HPDE6-E6E7 (cell line): ENCODE measurements around the gene IGDCC3.

ENCODE experiments used
- DNase-seq: peaks from one replicate; pipeline ENCODE4 v3.0.0; 2011; ENCODE audit warnings: missing footprints; ENCODE audit errors: extremely low spot score

IGDCC3 gene

DNA sequence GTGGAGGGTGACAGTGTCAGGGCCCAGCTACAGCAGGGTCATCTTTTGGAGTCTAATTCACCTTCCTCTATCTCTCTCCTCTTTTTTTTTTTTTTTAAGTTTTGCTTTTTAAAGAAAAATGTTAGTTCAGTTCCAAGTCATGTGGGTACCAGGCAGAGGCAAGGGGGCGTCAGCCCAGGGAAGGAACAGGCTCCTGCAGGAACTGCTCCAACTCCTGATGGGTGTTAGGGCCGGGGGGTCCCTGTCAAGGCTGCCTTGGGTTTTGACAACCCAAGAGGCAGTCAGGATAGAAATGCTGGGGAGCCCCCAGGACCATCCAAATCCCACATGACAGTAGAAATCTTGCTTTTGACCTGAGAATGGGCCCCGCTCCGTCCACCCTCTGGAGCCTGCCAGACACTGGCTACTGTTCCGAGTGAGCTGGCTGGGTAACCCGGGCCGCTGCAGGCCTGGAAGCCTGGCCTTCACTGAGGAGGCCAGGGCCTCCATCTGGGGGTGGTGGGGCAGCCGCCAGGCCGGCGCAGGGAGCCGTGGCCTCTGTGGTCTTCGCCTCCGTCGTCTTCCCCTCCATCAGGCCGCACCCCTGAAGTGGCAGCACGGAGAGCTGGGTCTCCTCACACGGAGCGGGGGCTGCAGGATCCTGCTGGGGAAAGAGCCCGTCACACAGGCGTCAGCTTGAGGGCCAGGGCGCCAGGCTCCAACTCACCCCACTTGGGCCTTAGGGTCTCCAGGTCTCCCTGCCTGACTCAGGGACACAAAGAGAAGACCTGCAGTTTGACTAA, 49.1 kb downstream of the IGDCC3 start:
- no peak for DNase-seq

DNA sequence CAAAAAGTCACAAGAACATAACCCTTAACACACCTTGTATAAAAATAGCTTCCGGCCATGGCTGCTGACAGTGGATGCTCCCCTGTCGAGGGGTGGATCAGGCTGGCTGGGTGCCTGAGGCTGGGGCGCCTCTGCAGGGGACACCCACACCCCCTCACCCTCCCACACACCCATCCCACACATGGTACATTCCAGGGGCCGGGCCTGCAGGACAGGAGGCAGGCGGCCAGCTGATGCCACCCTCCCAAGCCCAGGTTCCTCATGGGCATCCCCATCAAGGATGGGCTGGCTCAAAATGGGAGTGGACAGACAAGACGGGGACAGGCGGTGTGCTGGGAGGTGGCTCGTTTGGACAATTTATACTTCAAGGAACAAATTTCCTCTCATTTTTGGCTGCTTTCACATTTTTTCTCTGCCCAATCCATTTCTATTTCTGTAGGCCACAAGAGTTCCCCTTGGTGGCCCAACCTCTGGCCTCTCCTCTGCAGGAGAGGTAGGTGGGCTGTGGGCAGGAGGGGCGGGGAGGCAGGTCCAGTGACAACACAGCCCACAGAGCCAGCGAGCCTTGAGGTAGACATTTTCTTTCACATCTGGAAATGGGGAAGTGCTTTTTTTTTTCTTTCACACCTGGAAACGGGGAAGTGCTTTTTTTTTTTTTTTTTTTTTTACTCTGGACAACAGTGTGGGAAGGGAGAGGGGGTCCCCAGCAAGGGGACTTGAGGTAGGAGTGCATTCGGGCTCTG, 50.0 kb downstream of the IGDCC3 start:
- no peak for DNase-seq

DNA sequence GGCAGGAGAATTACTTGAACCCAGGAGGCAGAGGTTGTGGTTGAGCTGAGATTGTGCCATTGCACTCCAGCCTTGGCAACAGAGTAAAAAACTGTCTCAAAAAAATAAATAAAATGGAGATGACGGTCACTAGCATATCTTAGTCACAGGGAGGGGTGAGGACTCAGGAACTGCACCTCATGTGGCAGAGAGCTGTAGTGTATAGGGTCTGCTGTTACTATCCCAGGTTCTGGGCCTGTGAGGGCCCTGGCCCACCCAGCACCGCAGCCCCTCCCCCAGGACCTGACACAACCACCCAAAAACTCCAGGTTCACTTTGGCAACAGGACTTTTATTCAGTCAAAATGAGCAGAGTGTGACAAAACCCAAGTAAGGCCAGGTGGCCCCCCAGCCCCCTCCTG, 51.0 kb downstream of the IGDCC3 start:
- DNase-seq = no peak

DNA sequence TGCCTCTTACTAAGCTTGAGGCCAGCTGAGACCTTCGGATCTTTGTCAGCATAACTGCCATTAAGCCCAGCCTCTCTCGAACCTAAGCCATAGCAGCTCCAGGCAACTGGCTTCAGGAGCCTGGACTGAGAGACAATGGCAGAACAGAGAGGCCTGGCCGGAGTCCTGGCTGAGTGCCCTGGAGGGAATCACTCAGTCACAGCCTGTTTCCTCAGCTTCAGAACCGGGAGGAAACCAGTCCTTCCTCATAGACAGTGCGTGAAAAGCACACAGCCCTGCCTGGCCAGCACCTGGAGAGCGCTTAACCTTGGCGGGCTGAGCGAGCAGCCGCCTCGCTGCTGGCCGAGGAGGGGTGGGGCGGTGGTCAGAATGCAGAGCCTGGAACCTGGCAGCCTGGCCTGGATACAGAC, 51.7 kb downstream of the IGDCC3 start:
- DNase-seq = no peak

DNA sequence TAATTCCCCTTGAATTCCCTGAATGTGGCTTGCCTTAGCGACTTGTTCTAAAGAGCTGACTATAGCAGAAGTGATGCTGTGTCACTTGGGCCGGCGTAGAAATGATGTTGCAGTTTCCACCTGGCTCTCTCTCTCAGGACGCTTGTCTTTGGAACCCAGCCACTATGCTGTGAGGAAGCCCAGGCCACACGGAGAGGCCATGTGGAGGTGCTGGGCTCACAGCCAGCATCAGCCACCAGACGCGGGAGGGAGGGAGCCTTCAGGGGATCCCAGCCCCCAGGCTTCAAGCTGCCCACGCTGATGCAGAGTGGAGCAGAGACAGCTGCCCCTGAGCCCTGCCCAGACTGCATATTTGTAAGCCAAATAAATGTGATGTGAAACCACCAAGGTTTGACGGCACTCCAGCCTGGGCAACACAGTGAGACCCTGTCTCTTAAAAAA, 54.7 kb downstream of the IGDCC3 start:
- no peak for DNase-seq

DNA sequence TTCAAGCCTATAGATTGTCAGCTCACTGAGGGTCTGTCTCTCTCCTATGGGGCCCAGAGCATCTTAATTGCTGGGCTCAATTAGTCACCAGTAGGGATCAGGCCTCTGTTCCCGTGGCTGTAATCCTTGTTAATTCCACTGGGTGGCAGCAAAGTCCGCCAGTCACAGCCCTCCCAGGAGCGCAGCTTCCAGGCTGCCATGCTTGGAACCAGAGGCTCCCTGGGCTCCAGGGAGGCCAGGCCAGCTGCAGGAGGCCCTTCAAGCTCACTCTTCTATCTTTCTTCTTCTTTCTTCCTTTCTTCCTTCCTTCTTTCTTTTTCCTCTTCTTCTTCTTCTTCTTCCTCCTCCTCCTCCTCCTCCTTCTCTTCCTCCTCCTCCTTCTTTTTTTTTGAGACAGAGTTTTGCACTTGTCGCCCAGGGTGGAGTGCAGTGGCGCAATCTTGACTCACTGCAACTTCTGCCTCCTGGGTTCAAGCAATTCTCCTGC, 58.9 kb downstream of the IGDCC3 start:
- DNase-seq = peak; percentile 86

DNA sequence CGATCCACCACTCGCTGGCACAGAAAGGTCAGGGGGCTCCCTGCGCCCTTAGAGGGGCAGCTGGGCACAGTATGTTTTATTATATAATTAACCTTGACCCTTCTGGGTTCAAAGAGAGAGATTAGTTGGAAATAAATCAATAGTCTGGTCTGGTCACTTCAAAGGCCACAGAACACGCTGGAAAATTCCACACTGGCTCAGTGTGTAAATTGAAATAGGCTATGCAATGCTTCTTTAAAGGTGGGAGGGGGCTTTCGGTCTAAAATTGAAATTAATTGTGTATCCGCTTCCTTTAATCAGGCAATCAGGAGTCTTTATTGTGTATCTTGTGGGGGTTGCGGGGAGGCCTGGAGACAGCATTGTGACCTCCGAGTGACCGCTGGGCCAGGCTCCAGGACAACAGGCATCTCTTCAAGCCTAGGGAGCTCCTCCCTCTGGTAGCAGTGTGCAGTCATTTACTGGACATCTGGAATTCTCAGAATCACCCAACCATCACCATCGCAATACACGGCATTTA, 65.3 kb downstream of the IGDCC3 start:
- no peak for DNase-seq

DNA sequence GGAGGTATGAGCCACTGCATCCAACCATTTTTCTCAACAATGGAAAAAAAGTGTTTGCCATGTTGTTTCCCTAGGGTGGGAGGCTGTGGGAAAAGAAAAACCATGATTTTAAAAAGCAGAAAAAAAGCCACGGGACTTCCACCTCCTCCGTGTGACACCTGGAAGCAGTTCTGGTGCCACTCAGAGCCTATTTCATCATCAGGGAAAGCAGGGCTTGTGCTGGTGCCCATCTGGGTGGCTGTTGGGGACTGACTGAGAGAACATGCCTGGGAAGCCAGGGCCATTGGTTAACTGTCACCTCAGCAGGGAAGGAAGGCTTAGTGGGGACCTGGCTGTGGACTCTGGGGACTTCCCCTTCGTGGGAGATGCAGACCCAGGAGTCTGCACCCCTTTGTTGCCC, 66.0 kb downstream of the IGDCC3 start:
- DNase-seq = no peak

DNA sequence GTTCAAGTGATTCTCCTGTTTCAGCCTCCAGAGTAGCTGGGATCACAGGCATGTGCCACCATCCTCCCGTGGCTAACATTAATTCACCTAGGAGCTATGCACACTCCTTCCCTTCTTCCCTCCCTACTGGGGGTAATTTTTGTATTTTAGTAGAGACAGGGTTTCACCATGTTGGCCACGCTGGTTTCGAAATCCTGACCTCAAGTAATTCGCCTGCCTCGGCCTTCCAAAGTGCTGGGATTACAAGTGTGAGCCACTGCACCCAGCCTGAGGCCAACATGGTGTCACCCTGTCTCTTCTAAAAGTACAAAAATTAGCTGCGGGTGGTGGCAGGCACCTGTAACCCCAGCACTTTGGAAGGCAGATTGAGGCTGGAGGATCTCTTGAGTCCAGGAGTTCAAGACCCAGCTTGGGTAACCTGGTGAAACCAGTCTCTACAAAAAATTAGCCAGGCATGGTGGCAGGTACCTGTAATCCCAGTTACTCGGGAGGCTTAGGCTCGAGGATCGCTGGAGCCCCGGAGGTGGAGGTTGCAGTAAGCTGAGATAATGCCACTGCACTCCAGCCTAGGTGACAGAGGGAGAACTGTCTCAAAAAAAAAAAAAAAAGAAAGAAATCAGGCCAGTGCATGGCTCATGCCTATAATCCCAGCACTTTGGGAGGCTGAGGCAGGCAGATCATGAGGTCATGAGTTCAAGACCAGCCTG, 67.2 kb downstream of the IGDCC3 start:
- DNase-seq = no peak

DNA sequence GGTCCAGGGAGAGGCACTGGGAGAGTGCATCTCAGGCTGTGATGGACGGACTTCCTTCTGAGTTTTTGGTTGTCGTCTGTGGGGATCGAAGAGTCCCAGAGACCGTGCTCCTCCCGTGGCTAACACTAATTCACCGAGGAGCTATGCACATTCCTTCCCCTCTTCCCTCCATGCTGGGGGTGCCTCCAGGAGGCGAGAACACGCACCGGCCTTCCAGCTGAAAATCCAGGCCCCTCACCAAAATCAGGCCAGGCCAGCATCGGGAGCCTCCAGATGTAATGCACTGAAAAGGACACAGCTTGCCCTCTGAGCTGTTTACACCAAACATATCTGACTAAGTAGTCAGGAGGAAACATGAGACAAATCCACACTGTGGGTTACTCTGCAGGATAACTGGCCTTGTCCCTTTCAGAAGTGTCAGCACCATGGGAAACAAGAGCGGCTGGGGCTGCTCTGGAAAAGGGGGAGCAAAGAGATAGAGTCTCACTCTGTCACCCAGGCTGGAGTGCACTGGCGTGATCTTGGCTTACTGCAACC, 67.9 kb downstream of the IGDCC3 start:
- DNase-seq = no peak

DNA sequence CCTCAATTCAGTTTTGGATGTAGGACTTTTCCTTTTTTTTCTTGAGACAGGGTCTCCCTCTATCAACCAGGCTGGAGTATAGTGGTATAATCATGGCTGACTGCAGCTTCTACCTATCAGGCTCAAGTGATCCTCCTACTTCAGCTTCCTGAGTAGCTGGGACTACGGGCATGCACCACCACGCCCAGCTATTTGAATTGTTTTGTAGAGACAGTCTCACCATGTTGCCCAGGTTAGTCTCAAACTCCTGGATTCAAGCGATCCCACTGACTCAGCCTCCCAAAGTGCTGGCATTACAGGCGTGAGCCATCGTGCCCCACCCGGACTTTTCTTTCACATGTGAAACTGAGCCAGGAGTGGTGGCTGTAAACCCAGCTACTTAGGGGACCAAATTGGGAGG, 69.8 kb downstream of the IGDCC3 start:
- no peak for DNase-seq

DNA sequence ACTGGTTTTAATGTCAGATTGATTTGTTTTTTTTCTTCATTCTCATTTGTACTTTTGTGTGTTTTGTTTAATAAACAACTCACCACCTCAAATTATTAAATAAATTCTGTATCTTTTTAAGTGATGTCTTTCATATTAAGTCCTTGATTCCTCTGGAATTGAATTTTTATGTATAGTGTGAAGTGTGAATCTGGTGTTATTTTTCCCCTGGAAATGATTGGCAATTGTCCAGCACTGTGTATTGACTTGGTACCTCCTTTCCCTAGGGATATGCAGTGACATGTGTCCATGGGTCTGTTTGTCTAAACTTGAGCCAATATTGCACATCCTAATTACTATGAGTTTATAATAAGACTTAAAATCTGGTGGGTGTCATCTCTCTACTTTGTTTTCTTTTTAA, 71.3 kb downstream of the IGDCC3 start:
- no peak for DNase-seq

DNA sequence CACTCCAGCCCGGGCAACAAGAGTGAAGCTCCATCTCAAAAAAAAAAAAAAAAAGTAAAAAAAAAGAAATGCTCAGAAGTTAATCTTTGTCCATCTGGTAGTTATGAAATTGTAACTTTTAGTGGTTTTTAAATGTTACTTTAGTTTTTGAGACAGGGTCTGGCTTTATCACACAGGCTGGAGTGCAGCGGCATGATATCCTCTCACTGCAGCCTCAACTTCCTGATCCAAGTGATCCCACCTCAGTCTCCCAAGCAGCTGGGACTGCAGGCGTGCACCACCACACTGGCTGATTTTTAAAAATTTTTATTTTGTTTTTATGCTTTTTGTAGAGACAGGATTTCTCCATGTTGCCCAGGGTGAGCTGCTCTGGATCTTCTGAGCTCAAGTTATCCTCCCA, 72.0 kb downstream of the IGDCC3 start:
- no peak for DNase-seq

DNA sequence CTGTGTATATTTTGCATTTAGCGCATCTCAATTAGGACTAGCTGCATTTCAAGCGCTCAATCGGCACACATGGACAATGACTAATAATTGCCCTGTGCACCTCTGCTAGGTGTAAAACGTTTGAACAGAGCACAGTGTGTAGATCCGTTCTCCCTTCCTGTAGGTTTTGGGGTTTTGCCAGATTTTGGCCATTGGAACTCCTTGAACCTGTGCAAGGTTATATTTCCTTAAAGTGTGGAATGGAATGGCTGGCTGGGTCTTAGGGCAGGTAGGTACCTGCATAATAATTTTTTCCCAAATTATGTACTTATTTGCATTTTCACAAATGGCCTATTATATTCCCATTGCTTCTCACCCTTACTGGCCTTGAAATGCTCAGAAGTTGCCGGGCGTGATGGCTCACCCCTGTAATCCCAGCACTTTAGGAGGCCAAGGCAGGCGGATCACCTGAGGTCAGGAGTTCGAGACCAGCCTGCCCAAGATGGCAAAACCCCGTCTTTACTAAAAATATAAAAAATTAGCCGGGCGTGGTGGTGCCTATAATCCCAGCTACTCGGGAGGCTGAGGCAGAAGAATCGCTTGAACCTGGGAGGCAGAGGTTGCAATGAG, 72.5 kb downstream of the IGDCC3 start:
- no peak for DNase-seq

DNA sequence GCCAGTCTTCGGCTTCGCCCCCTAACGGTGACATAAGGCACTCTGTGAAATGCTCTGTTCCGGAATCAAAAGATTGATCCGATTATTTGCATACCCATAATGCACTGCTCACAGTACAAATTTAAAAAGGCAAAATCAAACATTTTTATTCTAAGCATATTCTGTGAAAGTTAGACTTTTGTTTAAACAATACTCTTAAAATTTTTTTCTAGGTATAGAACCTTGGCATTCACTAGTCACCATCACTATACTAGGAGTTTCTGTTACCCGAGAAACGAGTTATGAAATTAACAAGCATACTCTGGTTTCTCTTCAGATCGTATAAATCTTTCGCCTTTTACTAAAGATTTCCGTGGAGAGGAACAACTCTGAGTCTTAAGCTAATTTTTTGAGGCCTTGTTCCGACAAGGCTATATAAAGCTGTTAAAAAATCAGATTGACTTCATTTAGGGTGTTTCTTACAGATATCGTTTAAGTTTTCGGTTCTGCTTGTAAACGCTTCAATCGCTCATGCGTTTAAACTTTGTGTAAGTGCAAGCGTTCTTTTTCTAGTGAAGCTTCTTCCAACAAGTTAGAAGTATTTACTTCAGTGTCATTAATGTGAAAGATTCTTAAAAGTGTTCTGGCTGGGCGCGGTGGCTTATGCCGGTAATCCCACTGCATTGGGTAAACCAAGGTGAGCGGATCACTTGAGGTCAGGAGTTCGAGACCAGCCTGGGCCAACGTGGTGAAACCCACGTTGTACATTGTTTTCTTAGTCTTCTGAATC, 73.2 kb downstream of the IGDCC3 start, which contains the start of gene RNU5B-1:
RNU5B-1 (plus strand) TSS at position 297 of the 769 bp plus-strand sequence.
- peak; percentile 64 for DNase-seq

DNA sequence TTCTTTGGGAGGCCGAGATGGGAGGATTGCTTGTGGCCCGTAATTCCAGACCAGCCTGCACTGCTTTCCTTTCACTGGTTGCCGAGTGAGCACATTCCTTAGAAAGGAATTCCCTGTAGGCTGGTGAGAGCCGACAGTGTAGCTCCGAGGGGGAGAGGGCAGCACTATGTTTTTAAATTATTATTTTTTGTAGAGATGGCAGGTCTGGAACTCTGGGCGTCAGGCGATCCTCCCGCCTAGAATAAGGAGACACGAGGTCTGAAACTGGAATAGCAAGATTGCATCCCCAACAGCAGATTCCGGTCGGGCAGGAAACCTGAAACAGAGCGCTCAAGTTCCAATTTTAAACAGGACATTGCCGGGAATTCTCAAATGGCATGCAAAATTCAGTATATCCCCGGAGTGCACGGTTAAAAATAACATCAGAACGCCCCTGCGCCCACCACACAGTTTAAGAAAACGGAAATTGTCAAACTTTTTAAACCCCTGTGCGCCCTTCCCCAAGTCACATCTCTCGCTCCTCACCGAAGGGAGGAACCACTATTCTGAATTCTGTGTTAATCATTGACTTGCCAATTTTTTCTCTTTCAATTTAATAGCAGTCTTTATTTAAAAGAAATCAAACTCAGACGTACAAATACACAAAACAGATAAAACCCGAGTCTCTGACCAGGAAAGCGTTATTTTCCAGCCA, 74.0 kb downstream of the IGDCC3 start:
- DNase-seq = peak; percentile 54

DNA sequence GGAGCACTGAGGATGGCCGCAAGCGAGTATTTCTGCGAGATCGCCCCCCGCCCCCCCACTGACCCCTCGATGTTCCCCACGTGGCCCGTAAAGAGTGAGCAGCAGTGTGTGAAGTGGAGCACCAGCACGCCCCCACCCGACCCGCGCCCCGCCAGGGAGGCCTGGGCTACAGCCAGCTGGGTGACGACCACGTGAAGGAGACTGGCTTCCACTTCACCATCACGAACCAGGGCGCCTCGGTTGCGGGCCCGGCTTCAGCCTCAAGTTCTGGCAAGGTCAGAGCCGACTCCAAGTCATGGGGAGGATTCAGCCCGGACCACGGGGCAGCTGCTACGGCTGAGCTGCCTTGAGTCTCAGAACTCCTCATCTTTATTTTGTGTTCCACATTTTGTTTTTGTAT, 75.7 kb downstream of the IGDCC3 start:
- no peak for DNase-seq

DNA sequence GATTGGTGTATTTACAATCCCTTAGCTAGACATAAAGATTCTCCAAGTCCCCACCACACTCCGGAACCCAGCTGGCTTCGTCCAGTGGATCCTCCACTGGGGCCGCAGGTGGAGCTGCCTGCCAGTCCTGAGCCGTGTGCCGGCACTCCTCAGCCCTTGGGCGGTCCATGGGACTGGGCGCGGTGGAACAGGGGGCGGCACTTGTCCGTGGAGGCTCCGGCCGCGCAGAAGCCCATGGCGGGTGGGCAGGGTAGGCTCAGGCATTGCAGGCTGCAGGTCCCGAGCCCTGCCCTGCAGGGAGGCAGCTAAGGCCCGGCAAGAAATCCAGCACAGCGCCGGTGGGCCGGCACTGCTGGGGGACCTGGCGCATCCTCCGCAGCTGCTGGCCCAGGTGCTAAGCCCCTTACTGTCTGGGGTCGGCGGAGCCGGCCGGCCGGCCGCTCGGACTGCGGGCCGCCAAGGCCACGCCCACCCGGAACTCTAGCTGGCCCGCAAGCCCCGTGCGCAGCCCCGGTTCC, 76.8 kb downstream of the IGDCC3 start:
- DNase-seq = no peak

DNA sequence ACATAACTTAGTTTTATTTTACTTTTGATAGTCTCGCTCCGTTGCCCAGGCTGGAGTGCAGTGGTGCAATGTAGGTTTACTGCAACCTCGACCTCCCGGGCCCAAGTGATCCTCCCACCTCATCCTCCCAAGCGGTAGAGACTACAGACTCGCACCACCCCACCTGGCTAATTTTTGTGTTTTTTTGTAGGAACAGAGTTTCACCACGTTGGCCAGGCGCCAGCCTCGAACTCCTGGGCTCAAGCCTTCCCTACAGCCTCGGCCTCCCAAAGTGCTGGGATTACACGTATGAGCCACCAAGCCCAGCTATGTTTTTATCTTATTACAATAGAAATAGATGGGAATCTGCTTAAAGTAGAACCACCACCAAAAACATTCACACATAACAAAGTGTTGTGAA, 79.1 kb downstream of the IGDCC3 start:
- no peak for DNase-seq
